ENCODE data around the gene DMD. TPM values are rescaled to one million over a fixed set of nuclear protein-coding genes. Genes with fewer than 3 reads are reported as not detected.
A peak's percentile ranks its signal among the peaks of the same experiment; 100 is the strongest.
"Not testable (repeated sequence)": the region's sequence is repeated elsewhere in the genome, so short reads cannot be mapped to it uniquely, and the experiment has no call there.

DMD gene
- total RNA-seq, 2 donors from 2014 or later: 0.43 to 2.0 TPM

DNA sequence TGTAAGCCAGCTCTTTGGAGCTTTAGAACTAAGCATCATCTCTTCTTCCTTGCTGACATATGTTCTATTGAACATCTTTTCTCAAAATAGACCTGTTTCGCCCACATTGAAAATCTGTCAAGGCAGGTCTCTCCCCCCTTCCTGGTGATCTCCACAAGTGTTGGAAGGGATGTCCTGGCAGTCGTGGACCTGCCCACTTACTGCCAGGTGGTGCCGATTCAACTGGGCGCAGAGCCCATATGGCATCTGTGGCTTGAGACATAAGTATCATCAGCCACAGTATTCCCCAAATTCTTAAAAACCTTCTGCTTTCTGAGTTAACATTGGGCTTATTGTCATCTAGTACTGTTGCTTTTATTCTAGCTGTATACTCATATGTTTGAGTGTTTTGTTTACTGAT lies 1170.2 kb downstream of the DMD start:
- H3K27ac Mint-ChIP-seq: no peak overlapping the region

DNA sequence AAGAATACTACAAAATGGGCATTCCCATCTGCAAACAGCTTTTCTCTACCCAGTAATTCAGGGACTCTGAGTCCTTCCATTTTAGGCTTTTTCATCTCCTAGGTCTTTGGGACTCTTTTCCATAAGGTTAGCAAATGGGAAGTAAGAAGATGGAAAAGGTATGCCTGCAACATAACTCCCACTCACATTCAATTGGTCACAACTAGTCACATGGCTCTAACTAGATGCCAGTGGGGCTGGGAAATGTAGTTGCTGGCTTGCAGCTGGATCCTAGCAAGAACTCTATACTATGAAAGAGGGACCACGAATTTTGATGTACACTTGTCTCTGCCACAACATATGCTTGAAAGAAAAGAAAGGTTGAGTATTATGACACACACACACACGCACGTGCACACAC lies 1184.6 kb downstream of the DMD start:
- Mint-ChIP-seq H3K36me3 (no peaks in the 10 kb centered on the region), H3K9me3 (peaks cover 0 to 6% of the 10 kb centered on the region in 2 donors), H3K27ac (no peak overlapping the region)
- ATAC-seq (no peak), DNase-seq (ENCODE audit: low spot score in 2 of 2) (no peak)

More for the DNA sequence above, 1170.2 kb downstream of the DMD start:
- no peak for DNase-seq (ENCODE audit: low spot score in 2 of 2)
- ATAC-seq: no peak
- Mint-ChIP-seq H3K9me3 (peaks cover 3 to 5% of the 10 kb centered on the region in 2 donors), H3K36me3 (no peaks in the 10 kb centered on the region)

DNA sequence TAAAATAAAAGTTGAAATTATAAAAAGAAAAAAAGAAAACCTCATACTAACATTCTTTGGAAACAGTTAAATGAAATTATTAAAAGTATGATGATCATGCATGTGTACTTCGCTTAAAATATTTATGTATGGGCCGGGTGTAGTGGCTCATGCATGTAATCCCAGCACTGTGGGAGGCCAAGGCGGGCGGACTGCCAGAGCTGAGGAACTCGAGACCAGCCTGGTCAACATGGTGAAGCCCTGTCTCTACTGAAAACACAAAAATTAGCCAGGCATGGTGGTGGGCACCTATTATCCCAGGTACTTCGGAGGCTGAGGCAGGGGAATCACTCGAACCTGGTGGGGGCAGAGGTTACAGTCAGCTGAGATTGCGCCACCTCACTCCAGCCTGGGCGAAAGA lies 1187.3 kb downstream of the DMD start:
- Mint-ChIP-seq H3K27ac (no peak overlapping the region), H3K9me3 (peaks cover 0 to 6% of the 10 kb centered on the region in 2 donors), H3K36me3 (no peaks in the 10 kb centered on the region)
- ATAC-seq (no peak), DNase-seq (ENCODE audit: low spot score in 2 of 2) (no peak)

DNA sequence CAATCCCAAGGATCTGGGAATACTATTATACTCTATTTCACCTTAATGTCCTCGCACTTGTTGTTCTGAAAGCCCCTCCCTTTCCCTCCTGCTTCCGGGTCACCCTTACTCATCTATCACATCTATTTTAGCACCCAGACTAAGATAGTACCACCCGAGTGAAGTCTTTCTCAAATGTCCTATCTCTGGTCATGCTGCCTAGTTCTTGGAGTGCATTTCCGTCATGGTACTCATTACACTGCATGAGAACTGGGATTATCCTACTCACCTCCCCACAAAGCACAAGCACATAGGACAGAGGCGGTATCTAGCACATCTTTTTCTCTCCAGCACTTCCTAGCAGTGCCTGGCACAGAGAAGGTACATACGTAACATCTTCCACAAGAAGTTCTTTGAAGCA lies 1195.2 kb downstream of the DMD start:
- Mint-ChIP-seq H3K9me3 (peaks cover 11 to 12% of the 10 kb centered on the region in 2 donors), H3K27ac (no peak overlapping the region), H3K36me3 (no peaks in the 10 kb centered on the region)
- ATAC-seq (no peak), DNase-seq (ENCODE audit: low spot score in 2 of 2) (no peak)

DNA sequence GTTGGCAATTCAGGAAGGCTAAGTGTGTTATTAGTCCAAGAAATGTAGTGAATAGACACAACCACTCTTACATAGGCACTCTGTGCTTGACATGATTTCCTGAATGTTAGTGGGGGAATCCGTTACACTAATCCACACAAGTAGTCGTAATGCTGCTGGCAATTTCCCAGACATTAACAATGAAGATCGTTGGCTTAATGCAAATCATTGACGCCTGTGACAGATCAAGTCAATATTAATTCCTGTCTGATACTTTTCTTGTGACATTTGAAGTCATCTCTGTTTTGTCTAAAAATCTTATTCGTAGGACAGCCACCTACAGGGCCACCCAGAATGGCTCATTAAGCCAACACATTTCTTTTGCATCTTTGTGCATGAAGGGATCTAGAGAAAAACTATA lies 1200.4 kb downstream of the DMD start:
- Mint-ChIP-seq H3K27ac (no peak overlapping the region), H3K36me3 (no peaks in the 10 kb centered on the region), H3K9me3 (peaks cover 0 to 4% of the 10 kb centered on the region in 2 donors)
- ATAC-seq: no peak
- no peak for DNase-seq (ENCODE audit: low spot score in 2 of 2)

DNA sequence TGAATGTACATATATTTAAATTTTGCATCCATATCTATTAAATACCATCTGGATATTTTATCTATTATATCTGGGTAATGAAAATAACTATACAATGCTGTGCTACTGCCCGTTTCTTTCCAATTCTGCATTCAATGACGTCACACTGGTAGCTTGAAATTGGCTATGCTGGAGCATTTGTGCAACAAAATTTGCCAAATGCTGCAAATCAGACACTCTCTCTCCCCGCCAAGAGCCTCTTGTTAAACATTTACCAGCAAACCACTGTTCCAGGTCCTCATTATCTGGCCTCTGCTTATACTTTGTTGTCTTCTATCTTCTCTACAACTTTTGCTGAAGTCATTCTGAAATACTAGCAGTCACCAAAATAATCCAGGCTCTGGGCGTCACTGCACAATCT lies 1201.1 kb downstream of the DMD start:
- no peak overlapping the region for H3K27ac Mint-ChIP-seq

DNA sequence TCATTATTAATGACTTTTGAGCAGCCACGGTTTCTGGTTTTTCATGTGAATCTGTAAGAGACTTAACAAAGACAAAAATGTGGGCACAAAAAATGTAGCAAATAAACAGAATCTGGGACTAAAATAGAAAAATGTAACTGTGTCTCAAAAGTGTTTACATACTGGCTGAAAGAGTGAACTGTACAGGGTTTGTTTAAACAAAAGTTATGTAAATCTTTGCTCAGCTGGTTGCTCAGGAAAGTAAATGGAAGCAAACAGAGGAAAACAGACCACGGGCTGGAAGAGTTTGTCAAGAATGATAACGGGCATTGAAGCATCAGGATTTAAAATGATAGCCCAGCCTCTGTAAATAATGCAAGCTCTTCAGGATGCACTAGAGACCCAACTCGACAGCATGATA lies 1217.7 kb downstream of the DMD start:
- no peak for ATAC-seq
- Mint-ChIP-seq H3K27ac (no peak overlapping the region), H3K9me3 (peaks cover 11 to 14% of the 10 kb centered on the region in 2 donors), H3K36me3 (no peaks in the 10 kb centered on the region)
- no peak for DNase-seq (ENCODE audit: low spot score in 2 of 2)

More for the DNA sequence above, 1201.1 kb downstream of the DMD start:
- Mint-ChIP-seq H3K36me3 (no peaks in the 10 kb centered on the region), H3K9me3 (peaks cover 0 to 4% of the 10 kb centered on the region in 2 donors)
- ATAC-seq (no peak), DNase-seq (ENCODE audit: low spot score in 2 of 2) (no peak)

DNA sequence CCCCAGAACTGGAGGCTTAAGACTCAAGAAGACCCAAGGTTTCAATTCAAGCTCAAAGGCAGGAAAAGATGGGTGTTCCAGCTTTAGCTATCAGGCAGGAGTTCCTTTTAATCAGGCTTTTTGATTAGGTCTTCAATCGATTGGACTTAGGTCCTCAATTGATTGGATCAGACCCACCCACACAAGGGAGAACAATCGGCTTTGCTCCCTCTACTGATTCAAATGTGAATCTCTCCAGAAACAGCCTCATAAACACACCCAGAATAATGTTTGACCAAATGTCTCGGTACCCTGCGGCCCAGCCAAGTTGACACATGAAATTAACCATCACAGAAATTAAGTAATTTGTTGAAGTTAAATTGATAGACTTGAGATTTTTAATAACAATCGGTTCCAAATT lies 1222.4 kb downstream of the DMD start:
- Mint-ChIP-seq H3K9me3 (peaks cover 16 to 18% of the 10 kb centered on the region in 2 donors), H3K36me3 (no peaks in the 10 kb centered on the region), H3K27ac (no peak overlapping the region)
- no peak for ATAC-seq
- no peak for DNase-seq (ENCODE audit: low spot score in 2 of 2)

DNA sequence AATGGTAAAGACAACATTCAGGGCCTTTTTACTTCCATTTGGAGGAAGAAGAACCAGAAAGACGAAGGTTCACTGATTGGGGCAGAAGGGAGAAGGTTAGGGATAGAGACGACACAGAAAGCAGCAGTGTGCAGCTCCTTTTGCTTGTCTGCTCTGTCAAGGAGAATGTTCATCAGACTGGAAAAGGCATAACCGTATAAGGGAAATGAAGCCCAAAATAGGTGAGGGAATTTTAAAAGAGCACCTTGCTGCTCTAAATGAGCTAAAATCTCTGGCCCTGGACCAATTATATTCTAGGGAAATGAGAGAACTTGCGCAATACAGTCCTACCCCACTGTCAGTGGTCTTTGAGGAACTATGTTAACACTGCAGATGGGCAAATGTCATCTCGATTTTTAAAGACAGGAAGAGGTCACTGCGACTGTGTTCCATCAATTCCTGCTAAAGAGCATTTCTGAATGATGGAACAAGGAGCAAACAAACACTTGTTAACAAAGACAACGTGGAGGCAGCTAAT lies 1229.7 kb downstream of the DMD start:
- Mint-ChIP-seq H3K9me3 (peaks cover 13 to 18% of the 10 kb centered on the region in 2 donors), H3K36me3 (no peaks in the 10 kb centered on the region), H3K27ac (peak overlapping the region in 1 of 2 donors; percentile 32)
- DNase-seq (ENCODE audit: low spot score in 2 of 2) (no peak), ATAC-seq (no peak)

DNA sequence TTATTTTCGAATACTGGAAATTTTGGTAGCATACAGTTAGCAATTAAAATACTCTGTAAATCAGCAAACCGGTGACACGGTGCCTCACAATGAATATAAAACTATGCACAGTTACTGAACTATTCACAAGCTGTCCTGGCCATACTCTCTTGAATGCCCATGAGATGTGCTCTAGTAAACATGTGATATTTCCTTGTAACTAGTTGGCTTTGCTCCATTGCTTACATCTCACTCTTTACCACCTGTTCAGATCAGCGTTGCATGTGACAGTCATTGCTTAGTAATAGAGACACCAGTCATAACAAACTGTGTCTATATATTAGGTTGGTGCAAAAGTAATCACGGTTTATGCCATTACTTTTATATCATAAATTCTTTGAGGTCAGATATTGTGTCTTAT lies 1241.6 kb downstream of the DMD start:
- ATAC-seq (no peak), DNase-seq (ENCODE audit: low spot score in 2 of 2) (no peak)
- H3K27ac Mint-ChIP-seq: no peak overlapping the region

DNA sequence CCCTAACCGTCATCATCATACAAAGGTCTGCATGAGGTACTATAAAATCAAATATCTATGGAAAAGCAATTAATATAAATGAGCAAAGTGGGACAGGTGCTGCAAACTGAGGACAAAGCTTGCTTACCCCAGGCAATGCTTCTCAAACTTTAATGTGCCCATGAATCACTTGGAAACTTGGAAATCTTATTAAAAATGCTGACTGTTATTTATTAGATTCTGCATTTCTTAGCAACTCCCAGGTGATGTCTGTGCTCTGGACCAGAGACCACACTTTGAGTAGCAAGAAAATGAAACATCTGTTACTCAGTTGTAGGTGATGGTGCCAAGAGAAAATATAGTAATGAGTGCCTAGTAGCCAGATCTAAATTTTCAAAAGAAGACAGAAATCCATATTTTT lies 1249.1 kb downstream of the DMD start:
- Mint-ChIP-seq H3K9me3 (peaks cover 11% of the 10 kb centered on the region in 2 donors), H3K27ac (no peak overlapping the region), H3K36me3 (no peaks in the 10 kb centered on the region)
- DNase-seq (ENCODE audit: low spot score in 2 of 2): no peak
- no peak for ATAC-seq

More for the DNA sequence above, 1241.6 kb downstream of the DMD start:
- Mint-ChIP-seq H3K9me3 (peaks cover 0 to 4% of the 10 kb centered on the region in 2 donors), H3K36me3 (no peaks in the 10 kb centered on the region)

DNA sequence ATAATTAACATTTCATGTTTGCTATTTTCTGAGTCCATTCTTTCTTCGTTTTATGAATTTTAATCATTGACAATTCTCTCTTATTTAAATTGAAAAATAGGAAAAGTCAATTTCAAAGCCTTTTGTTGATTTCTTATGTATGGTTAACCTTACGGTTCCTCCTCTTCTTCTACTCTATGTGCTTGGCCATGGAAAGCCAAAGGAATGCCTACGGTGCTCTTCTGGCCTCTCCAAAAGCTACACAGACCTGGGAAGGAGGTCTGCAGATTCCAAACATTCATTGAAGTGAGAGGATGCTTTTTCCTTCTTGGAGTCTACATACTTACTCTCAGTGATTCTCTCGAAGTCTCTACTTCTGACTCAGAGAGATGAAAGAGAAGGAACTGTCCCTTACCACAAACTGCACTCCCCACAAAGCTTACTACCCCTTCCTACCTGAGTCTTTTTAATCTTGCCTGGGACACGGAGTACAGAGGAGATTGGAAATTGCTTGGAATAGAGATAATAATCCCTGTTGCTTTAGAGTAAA lies 1276.4 kb downstream of the DMD start:
- no peak overlapping the region for H3K27ac Mint-ChIP-seq
- no peak for DNase-seq (ENCODE audit: low spot score in 2 of 2)
- no peaks in the 10 kb centered on the region for H3K9me3 Mint-ChIP-seq
- H3K36me3 Mint-ChIP-seq: no peaks in the 10 kb centered on the region
- ATAC-seq: no peak

DNA sequence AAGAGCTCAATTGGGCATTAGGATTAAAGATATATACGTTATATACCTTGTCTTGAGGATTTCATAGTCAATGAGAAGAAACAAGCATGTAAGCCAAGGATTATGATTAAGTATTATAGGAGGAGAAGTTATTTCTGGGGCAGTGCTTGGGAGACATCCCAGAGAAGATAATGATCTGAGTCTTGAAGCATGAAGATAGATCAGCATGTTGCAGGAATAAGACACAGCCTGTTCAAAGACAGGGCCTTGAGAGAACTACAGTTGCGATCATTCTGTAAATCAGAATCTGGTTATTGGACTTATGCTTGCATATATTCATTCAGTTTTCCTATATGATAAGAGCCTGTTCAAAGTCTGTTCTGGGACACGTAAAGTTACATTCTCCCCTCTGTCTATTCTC lies 1277.3 kb downstream of the DMD start:
- ATAC-seq (no peak), DNase-seq (ENCODE audit: low spot score in 2 of 2) (no peak)
- Mint-ChIP-seq H3K9me3 (no peaks in the 10 kb centered on the region), H3K27ac (no peak overlapping the region), H3K36me3 (no peaks in the 10 kb centered on the region)

DNA sequence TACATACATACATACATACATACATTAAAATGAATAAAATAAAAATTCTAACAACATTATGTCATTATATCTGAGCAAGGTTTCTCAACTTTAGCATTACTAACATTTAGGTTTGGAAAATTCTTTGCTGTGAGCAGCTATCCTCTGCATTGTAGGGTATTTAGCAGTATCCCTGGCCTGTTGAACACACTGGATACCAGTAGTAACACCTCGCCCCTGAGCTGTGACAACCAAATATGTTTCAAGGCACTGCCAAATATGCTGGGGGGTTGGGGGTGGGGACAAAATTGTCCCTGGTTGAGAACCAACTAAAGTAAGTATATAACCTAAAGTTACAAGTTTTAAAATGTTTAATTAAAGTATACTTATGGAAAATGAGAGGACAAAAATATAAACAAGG lies 1278.6 kb downstream of the DMD start:
- DNase-seq (ENCODE audit: low spot score in 2 of 2) (no peak), ATAC-seq (no peak)
- H3K9me3 Mint-ChIP-seq: no peaks in the 10 kb centered on the region
- no peaks in the 10 kb centered on the region for H3K36me3 Mint-ChIP-seq
- no peak overlapping the region for H3K27ac Mint-ChIP-seq

DNA sequence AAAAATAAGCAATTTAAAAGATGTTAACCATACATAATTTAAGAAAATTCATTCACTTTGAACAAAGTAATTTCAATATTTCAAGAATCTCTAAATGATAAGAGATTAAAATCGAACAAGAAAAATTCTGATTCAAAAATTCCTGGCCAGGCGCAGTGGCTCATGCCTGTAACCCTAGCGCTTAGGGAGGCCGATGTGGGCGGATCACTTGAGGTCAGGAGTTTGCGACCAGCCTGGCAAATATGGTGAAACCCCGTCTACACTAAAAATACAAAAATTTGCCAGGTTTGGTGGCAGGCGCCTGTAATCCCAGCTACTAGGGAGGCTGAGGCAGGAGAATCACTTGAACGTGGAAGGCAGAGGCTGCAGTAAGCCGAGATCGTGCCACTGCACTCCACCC lies 1279.0 kb downstream of the DMD start:
- ATAC-seq; DNase-seq (ENCODE audit: low spot score in 2 of 2); H3K9me3 Mint-ChIP-seq; H3K36me3 Mint-ChIP-seq; H3K27ac Mint-ChIP-seq: not testable (repeated sequence)

DNA sequence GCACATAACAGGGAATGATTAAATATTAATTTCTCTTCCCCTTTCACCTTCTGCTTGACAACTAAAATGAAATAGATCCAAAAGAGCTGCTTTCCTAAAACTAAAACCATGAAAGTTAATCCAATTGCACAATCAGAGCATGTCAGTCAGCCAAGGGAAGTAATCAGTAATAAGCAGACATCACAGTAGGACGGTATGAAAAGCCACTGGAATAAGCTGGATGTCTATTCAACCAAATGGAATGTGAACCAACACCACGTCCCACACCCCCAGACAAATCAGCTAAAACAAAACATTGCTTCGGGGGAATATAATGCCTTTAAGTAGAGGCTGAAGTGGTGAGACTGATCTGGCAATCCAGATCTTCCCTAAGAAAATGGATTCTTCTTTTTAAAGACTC lies 1280.1 kb downstream of the DMD start:
- ATAC-seq (no peak), DNase-seq (ENCODE audit: low spot score in 2 of 2) (no peak)
- Mint-ChIP-seq H3K9me3 (no peaks in the 10 kb centered on the region), H3K27ac (no peak overlapping the region), H3K36me3 (no peaks in the 10 kb centered on the region)

DNA sequence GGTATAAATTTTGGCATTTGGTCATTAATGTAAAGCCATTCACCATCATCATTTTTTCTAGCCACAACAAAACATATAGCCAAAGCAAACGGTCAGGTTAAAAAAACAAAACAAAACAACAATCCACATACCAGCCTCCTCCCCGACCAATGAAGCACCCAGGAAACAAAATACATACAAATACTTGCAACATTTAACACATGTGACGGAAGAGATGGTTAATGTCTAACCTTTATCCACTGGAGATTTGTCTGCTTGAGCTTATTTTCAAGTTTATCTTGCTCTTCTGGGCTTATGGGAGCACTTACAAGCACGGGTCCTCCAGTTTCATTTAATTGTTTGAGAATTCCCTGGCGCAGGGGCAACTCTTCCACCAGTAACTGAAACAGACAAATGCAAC lies 1282.0 kb downstream of the DMD start:
- peaks cover 0 to 4% of the 10 kb centered on the region in 2 donors for H3K9me3 Mint-ChIP-seq
- H3K27ac Mint-ChIP-seq: no peak overlapping the region
- DNase-seq (ENCODE audit: low spot score in 2 of 2) (no peak), ATAC-seq (no peak)
- no peaks in the 10 kb centered on the region for H3K36me3 Mint-ChIP-seq

DNA sequence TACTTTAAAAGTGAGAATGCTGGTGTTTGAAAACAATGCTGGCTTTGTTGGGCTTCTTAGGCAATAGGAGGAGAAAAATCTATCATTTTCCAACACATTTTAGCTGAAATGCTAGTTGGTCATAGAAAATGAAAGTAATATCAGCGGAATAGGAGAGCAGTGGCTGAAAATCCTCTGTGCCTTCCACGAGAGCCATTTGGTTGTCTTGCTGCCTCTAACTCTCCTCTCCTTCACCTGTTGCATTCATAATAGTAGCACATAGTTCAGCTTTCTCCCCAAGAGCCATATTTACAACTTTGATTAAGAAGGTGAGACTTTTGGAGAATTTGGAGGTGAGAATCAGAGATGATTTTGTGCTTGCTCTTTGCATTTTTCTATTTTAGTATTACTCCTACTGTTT lies 1290.1 kb downstream of the DMD start:
- H3K9me3 Mint-ChIP-seq: peaks cover 0 to 4% of the 10 kb centered on the region in 2 donors
- H3K27ac Mint-ChIP-seq: no peak overlapping the region
- no peaks in the 10 kb centered on the region for H3K36me3 Mint-ChIP-seq
- DNase-seq (ENCODE audit: low spot score in 2 of 2) (no peak), ATAC-seq (no peak)
